Measurements from ENCODE around the gene DIP2C. TPM values are rescaled to one million over a fixed set of nuclear protein-coding genes. Genes with fewer than 3 reads are reported as not detected.

The DIP2C gene
- total RNA-seq, 1 experiment from 2014 or later, result 11.0 TPM

- no peak for TF ChIP-seq CTCF (IDR thresholded peaks at IDR 0.05)
- TF ChIP-seq NR1H2 (CRISPR knock-in tag; IDR thresholded peaks at IDR 0.05), result no peak
- TF ChIP-seq FOXJ3 (CRISPR knock-in tag; IDR thresholded peaks at IDR 0.05; ENCODE audit: borderline replicate concordance), result no peak
- TF ChIP-seq ZSCAN18 (CRISPR knock-in tag; IDR thresholded peaks at IDR 0.05), result no peak
- no peak for TF ChIP-seq MYBL2 (CRISPR knock-in tag; IDR thresholded peaks at IDR 0.05)
- TF ChIP-seq E2F1 (CRISPR knock-in tag; IDR thresholded peaks at IDR 0.05), result no peak
- no peak for TF ChIP-seq TP53 (CRISPR knock-in tag; IDR thresholded peaks at IDR 0.05)
- no peak for TF ChIP-seq ZNF671 (CRISPR knock-in tag; IDR thresholded peaks at IDR 0.05)
- TF ChIP-seq ZBTB21 (CRISPR knock-in tag; IDR thresholded peaks at IDR 0.05; ENCODE audit: borderline replicate concordance), result no peak
- TF ChIP-seq JUN (CRISPR knock-in tag; IDR thresholded peaks at IDR 0.05), result no peak
- no peak for TF ChIP-seq ZBTB43 (CRISPR knock-in tag; IDR thresholded peaks at IDR 0.05)
- no peak for TF ChIP-seq ATF1 (CRISPR knock-in tag; IDR thresholded peaks at IDR 0.05)
- TF ChIP-seq ZNF263 (CRISPR knock-in tag; IDR thresholded peaks at IDR 0.05; ENCODE audit: low read depth), result no peak
- no peak for TF ChIP-seq NFE2L1 (CRISPR knock-in tag; IDR thresholded peaks at IDR 0.05)
- TF ChIP-seq PRDM15 (CRISPR knock-in tag; IDR thresholded peaks at IDR 0.05), result no peak
- no peak for TF ChIP-seq RORB (CRISPR knock-in tag; IDR thresholded peaks at IDR 0.05)
- TF ChIP-seq ESRRA (CRISPR knock-in tag; IDR thresholded peaks at IDR 0.05; ENCODE audit: borderline replicate concordance), result no peak
- no peak for TF ChIP-seq USF1 (CRISPR knock-in tag; IDR thresholded peaks at IDR 0.05)
- no peak for TF ChIP-seq AR (CRISPR knock-in tag; IDR thresholded peaks at IDR 0.05)
- DNase-seq (ENCODE audit: low spot score), result no peak
- no peak overlapping the region for H3K27ac Mint-ChIP-seq
- POLR2A ChIA-PET, result no interaction called here
- no peak overlapping the region for H3K4me3 Mint-ChIP-seq
- no peaks in the 10 kb centered on the region for H3K27me3 Mint-ChIP-seq (ENCODE audit: low read depth)
- H3K9me3 Mint-ChIP-seq, result peaks cover 5% of the 10 kb centered on the region
- CTCF ChIA-PET, result interaction anchor here (0.7 kb wide), 1 partner anchor 463 kb away, joined by 3 read pairs; no protein-coding TSS in a partner anchor
- ATAC-seq, result no peak
- H3K4me1 Mint-ChIP-seq, result peaks cover 10% of the 10 kb centered on the region
- peaks cover 14% of the 10 kb centered on the region for H3K36me3 Mint-ChIP-seq
Measured at GRCh38 chr10:325282-325681, 364.2 kb downstream of the DIP2C start.

Measured in WTC11 (cell line).